Measurements from ENCODE around the gene TSHZ2.

TSHZ2 gene

GRCh38 chr20:53042521-53042920 is 70.4 kb downstream of the TSHZ2 start:
- DNase-seq (ENCODE audit: extremely low read depth, insufficient read length) = no peak
- H3K4me3 ChIP-seq (replicated peaks; ENCODE audit: low read depth, low read length) = no peak overlapping the region
- no peaks in the 10 kb centered on the region for H3K36me3 ChIP-seq (ENCODE audit: control insufficient read depth, insufficient read depth, low read length)
- H3K27me3 ChIP-seq (replicated peaks; ENCODE audit: control insufficient read depth, insufficient read depth, low read length) = no peaks in the 10 kb centered on the region; the same call in 1 of the 2 replicates
- TF ChIP-seq CTCF (IDR thresholded peaks at IDR 0.05; ENCODE audit: insufficient read depth, low read length, poor library complexity, severe bottlenecking) = no peak

GRCh38 chr20:53044296-53044695 is 72.1 kb downstream of the TSHZ2 start:
- no peak for TF ChIP-seq CTCF (IDR thresholded peaks at IDR 0.05; ENCODE audit: insufficient read depth, low read length, poor library complexity, severe bottlenecking)
- no peaks in the 10 kb centered on the region; the same call in 1 of the 2 replicates for H3K27me3 ChIP-seq (replicated peaks; ENCODE audit: control insufficient read depth, insufficient read depth, low read length)
- H3K4me3 ChIP-seq (replicated peaks; ENCODE audit: low read depth, low read length) = no peak overlapping the region
- DNase-seq (ENCODE audit: extremely low read depth, insufficient read length) = no peak
- H3K36me3 ChIP-seq (ENCODE audit: control insufficient read depth, insufficient read depth, low read length) = no peaks in the 10 kb centered on the region

GRCh38 chr20:53045941-53046340 is 73.8 kb downstream of the TSHZ2 start:
- no peaks in the 10 kb centered on the region; the same call in 1 of the 2 replicates for H3K27me3 ChIP-seq (replicated peaks; ENCODE audit: control insufficient read depth, insufficient read depth, low read length)
- DNase-seq (ENCODE audit: extremely low read depth, insufficient read length) = no peak
- H3K4me3 ChIP-seq (replicated peaks; ENCODE audit: low read depth, low read length) = no peak overlapping the region
- H3K36me3 ChIP-seq (ENCODE audit: control insufficient read depth, insufficient read depth, low read length) = no peaks in the 10 kb centered on the region
- TF ChIP-seq CTCF (IDR thresholded peaks at IDR 0.05; ENCODE audit: insufficient read depth, low read length, poor library complexity, severe bottlenecking) = no peak

- H3K36me3 ChIP-seq (ENCODE audit: control insufficient read depth, insufficient read depth, low read length) = no peaks in the 10 kb centered on the region
- DNase-seq (ENCODE audit: extremely low read depth, insufficient read length) = no peak
- TF ChIP-seq CTCF (IDR thresholded peaks at IDR 0.05; ENCODE audit: insufficient read depth, low read length, poor library complexity, severe bottlenecking) = no peak
These were observed 75.0 kb downstream of the TSHZ2 start for GRCh38 chr20:53047203-53047602.

GRCh38 chr20:53048387-53048786 is 76.2 kb downstream of the TSHZ2 start:
- Histone ChIP-seq H3K4me3 (replicated peaks; ENCODE audit: low read depth, low read length) (no peak overlapping the region), H3K27me3 (replicated peaks; ENCODE audit: control insufficient read depth, insufficient read depth, low read length) (no peaks in the 10 kb centered on the region; the same call in 1 of the 2 replicates), H3K36me3 (ENCODE audit: control insufficient read depth, insufficient read depth, low read length) (no peaks in the 10 kb centered on the region)
- TF ChIP-seq CTCF (IDR thresholded peaks at IDR 0.05; ENCODE audit: insufficient read depth, low read length, poor library complexity, severe bottlenecking) = no peak
- no peak for DNase-seq (ENCODE audit: extremely low read depth, insufficient read length)

More at GRCh38 chr20:53047203-53047602, 75.0 kb downstream of the TSHZ2 start:
- Histone ChIP-seq H3K4me3 (replicated peaks; ENCODE audit: low read depth, low read length) (no peak overlapping the region), H3K27me3 (replicated peaks; ENCODE audit: control insufficient read depth, insufficient read depth, low read length) (no peaks in the 10 kb centered on the region; the same call in 1 of the 2 replicates)

GRCh38 chr20:53050338-53050737 is 78.2 kb downstream of the TSHZ2 start:
- no peak for TF ChIP-seq CTCF (IDR thresholded peaks at IDR 0.05; ENCODE audit: insufficient read depth, low read length, poor library complexity, severe bottlenecking)
- H3K36me3 ChIP-seq (ENCODE audit: control insufficient read depth, insufficient read depth, low read length) = no peaks in the 10 kb centered on the region
- DNase-seq (ENCODE audit: extremely low read depth, insufficient read length) = no peak
- no peaks in the 10 kb centered on the region; the same call in 1 of the 2 replicates for H3K27me3 ChIP-seq (replicated peaks; ENCODE audit: control insufficient read depth, insufficient read depth, low read length)
- H3K4me3 ChIP-seq (replicated peaks; ENCODE audit: low read depth, low read length) = no peak overlapping the region
